UCSD-AML1 (cell line): ENCODE data around the gene TMEM250.
A peak's percentile ranks its signal among the peaks of the same experiment; 100 is the strongest.

Source experiments
- DNase-seq: peaks from one replicate; lab custom pipeline; 2025; ENCODE audit not compliant: unreplicated experiment; lab: John Stamatoyannopoulos, UW

Gene TMEM250

GRCh38 chr9:136096505-136097001 is 22.1 kb downstream of the TMEM250 start:
- no peak for DNase-seq

GRCh38 chr9:136095070-136096058 is 23.3 kb downstream of the TMEM250 start, which contains the start of gene NACC2:
TSS of gene NACC2 (minus strand) at chr9:136095289. CDS start at chr9:136050521, 44,768 bp downstream.
- DNase-seq: peak; percentile 61

- DNase-seq: peak; percentile 70
Observed at GRCh38 chr9:136093995-136094881, 24.4 kb downstream of the TMEM250 start.

GRCh38 chr9:136093346-136093986 is 25.2 kb downstream of the TMEM250 start:
- no peak for DNase-seq

- DNase-seq: no peak
Observed at GRCh38 chr9:136092741-136093140, 25.9 kb downstream of the TMEM250 start.

- no peak for DNase-seq
Observed at GRCh38 chr9:136092353-136092650, 26.4 kb downstream of the TMEM250 start.

GRCh38 chr9:136091582-136092352 is 26.9 kb downstream of the TMEM250 start:
- no peak for DNase-seq

GRCh38 chr9:136090768-136091581 is 27.7 kb downstream of the TMEM250 start:
- DNase-seq: no peak

- no peak for DNase-seq
Observed at GRCh38 chr9:136090056-136090735, 28.5 kb downstream of the TMEM250 start.

GRCh38 chr9:136089697-136090045 is 29.0 kb downstream of the TMEM250 start:
- DNase-seq: no peak

- DNase-seq: no peak
Observed at GRCh38 chr9:136088939-136089696, 29.6 kb downstream of the TMEM250 start.

- DNase-seq: no peak
Observed at GRCh38 chr9:136088481-136088938, 30.2 kb downstream of the TMEM250 start.

GRCh38 chr9:136087741-136088480 is 30.8 kb downstream of the TMEM250 start:
- DNase-seq: no peak

- no peak for DNase-seq
Observed at GRCh38 chr9:136086951-136087740, 31.5 kb downstream of the TMEM250 start.

GRCh38 chr9:136086213-136086881 is 32.3 kb downstream of the TMEM250 start:
- no peak for DNase-seq

- DNase-seq: no peak
Observed at GRCh38 chr9:136085815-136086212, 32.9 kb downstream of the TMEM250 start.
